Psoas muscle (tissue), 8 donors: Measurements from ENCODE around the gene GUCY2F. TPM values are rescaled to one million over a fixed set of nuclear protein-coding genes. Genes with fewer than 3 reads are reported as not detected.

ENCODE experiments used
- ATAC-seq, 4 donors: fragments of 200-7000 bp; cut with Tn5 transposase; one replicate each; pipeline ENCODE4 v1.9.1; 2020; ENCODE audit warnings: moderate library complexity in 3 of 4, mild to moderate bottlenecking in 2 of 4
- DNase-seq, 2 donors: peaks; one replicate each; pipeline ENCODE4 v3.0.0-alpha.2; 2020
- H3K27ac ChIP-seq: fragments of 200-600 bp; one replicate; pipeline ENCODE4 v1.8.0; 2022
- H3K27me3 ChIP-seq, 3 donors: fragments of 200-600 bp in 1 of 3; one replicate each; pipeline versions ENCODE4 v1.6.1 to v1.8.0; 2013 to 2022; ENCODE audit warnings: low read length in 2 of 3, mild to moderate bottlenecking in 2 of 3, moderate library complexity in 1 of 3; ENCODE audit not compliant: insufficient read depth in 3 of 3
- H3K36me3 ChIP-seq, 2 donors: fragments of 200-600 bp in 1 of 2; one replicate each; pipeline versions ENCODE4 v1.6.1 to v1.8.0; 2013 to 2022; ENCODE audit warnings: low read depth in 1 of 2, mild to moderate bottlenecking in 1 of 2, moderate library complexity in 1 of 2; ENCODE audit not compliant: insufficient read depth in 1 of 2
- H3K4me1 ChIP-seq: fragments of 200-600 bp; one replicate; pipeline ENCODE4 v1.8.0; 2022
- H3K4me3 ChIP-seq: fragments of 200-600 bp; one replicate; pipeline ENCODE4 v1.8.0; 2022; ENCODE audit warnings: mild to moderate bottlenecking
- H3K9me3 ChIP-seq: fragments of 200-600 bp; one replicate; pipeline ENCODE4 v1.8.0; 2022
- CTCF ChIP-seq: fragments of 200-600 bp; IDR thresholded peaks from one replicate; pipeline ENCODE4 v1.8.0; 2022; ENCODE audit warnings: antibody characterized with exemption
- WGBS, 3 donors: extraction: QIAGEN DNeasy Blood & Tissue Kit; methylation state at CpG; one replicate each; pipeline versions ENCODE4 v1.1.6 to v1.1.7; 2013; 5-methylcytosine and 5-hydroxymethylcytosine counted together
- intact Hi-C, 2 donors: fragments of 100-400 bp; cut with DNase I; formaldehyde crosslinking; loops; one replicate each; pipeline versions ENCODE4 v1.11.0 to v1.14.2; 2022
- polyA plus RNA-seq, 3 donors: library from polyadenylated mRNA; stranded (reverse); fragments of 200-250 nt; gene quantifications; one replicate each; pipeline ENCODE4 v1.2.3, GENCODE V29; 2013
- total RNA-seq, 4 donors: library from RNA; stranded (reverse); fragmentation: NEBNext Ultra II Directional in 2 of 4; extraction: Animal tissue kit (Norgen Biotek cat#: 25700) in 2 of 4; gene quantifications; one replicate each; pipeline versions ENCODE4 v1.2.1 to v1.2.4, GENCODE V29; 2021 to 2023
- donor health status: healthy with polysubstance abuse.
- donor health status: DM: no; HTN: no; CAD: no; lungs with moderate emphysema.
- donor health status: Bipolar disorder and iron deficiency.
- donor health status: healthy.
- donor health status: DM: yes; HTN: yes; CAD: no.
- donor health status: DM: no; HTN: no; CAD: no.
- donor health status: DM: no; HTN: no; CAD: no.
- donor health status: DM: yes; HTN: yes; CAD: no.

Gene GUCY2F
- total and polyA plus RNA-seq, 7 donors, result not detected

GRCh38 chrX:109463784-109464183, 18.1 kb downstream of the GUCY2F start:
- Histone ChIP-seq H3K27me3 (peaks cover 0 to 29% (median 0%) of the 10 kb centered on the region in 3 donors), H3K27ac (no peak overlapping the region), H3K4me3 (no peak overlapping the region), H3K4me1 (no peaks in the 10 kb centered on the region), H3K36me3 (no peaks in the 10 kb centered on the region), H3K9me3 (no peaks in the 10 kb centered on the region)
- no peak for DNase-seq
- ATAC-seq, result no peak
- WGBS, 3 donors, result 43 to 66% (median 64%) methylated on average over 2 of the region's 2 CpGs
- intact Hi-C loops, result no loop called here
- no peak for TF ChIP-seq CTCF

DNA sequence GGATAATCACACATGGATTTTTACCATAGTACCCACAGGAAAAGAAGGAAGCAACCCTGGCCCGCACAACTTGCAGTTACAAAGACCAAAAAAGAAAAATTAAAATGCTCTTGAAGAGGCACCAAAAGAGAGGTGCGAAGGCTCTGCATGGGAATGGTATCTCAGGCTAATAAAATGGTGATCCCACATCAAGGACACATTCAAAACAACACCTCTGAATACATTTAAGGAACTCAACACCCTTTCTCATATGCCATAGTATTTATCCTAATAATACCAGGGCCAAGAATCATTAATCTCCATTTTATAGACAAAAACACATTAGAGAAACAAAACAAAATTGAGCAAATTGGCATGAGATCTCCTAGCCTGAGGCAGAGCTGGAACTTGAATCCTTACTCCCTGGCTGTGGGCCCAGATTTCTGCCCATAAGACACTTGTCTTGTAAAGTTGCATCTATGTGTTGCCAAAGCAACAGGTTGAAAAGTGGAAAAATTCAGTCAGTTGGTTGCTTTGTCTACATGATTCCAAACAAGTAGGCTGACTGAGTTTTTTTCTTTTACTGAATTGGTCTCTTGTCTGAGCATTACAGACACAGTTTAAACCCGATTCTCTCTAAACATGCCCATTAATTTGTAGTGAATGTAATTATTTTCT, 33.5 kb downstream of the GUCY2F start:
- DNase-seq, result no peak

GRCh38 chrX:109441266-109441665, 40.6 kb downstream of the GUCY2F start:
- whole genome bisulfite sequencing, 3 donors, result 27 to 43% (median 28%) methylated on average over 1 to 2 of the region's 2 CpGs
- intact Hi-C loops, result no loop called here

More for the DNA sequence above, 33.5 kb downstream of the GUCY2F start:
- intact Hi-C loops, result no loop called here
- WGBS, 3 donors, result 60 to 69% (median 66%) methylated on average over 3 of the region's 3 CpGs
- Histone ChIP-seq H3K36me3 (no peaks in the 10 kb centered on the region), H3K27ac (no peak overlapping the region), H3K27me3 (peaks cover 0 to 20% (median 0%) of the 10 kb centered on the region in 3 donors), H3K9me3 (no peaks in the 10 kb centered on the region), H3K4me3 (no peak overlapping the region), H3K4me1 (no peaks in the 10 kb centered on the region)
- no peak for ATAC-seq
- no peak for TF ChIP-seq CTCF

DNA sequence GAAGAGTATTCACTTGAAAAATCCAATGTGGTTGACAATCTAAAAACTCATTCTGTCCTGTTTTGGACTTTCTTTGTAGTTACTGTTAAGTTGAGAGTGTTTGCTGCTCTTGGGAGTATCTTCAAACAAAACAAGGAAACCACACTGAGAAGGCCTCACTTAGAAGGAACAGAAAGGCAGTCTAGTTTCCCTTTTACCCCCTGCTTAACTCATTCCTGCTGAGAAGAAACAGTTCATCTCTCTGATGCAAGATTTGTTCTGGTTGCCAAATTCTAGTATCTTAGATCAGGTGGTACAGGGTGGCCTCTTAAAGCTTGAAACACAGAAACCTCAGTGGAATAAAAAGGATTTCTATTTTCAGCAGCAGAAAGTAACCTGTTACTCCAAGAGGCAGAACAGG, 41.4 kb downstream of the GUCY2F start:
- ATAC-seq, result no peak

More at GRCh38 chrX:109441266-109441665, 40.6 kb downstream of the GUCY2F start:
- H3K27me3 ChIP-seq, result peaks cover 0 to 40% (median 0%) of the 10 kb centered on the region in 3 donors
- DNase-seq (no peak), ATAC-seq (no peak)
- TF ChIP-seq CTCF, result no peak
- H3K27ac ChIP-seq, result no peak overlapping the region
- no peaks in the 10 kb centered on the region for H3K9me3 ChIP-seq
- H3K4me3 ChIP-seq, result no peak overlapping the region
- H3K36me3 ChIP-seq, result no peaks in the 10 kb centered on the region
- no peaks in the 10 kb centered on the region for H3K4me1 ChIP-seq

More for the DNA sequence above, 41.4 kb downstream of the GUCY2F start:
- no peak overlapping the region for H3K4me3 ChIP-seq
- peaks cover 0 to 40% (median 0%) of the 10 kb centered on the region in 3 donors for H3K27me3 ChIP-seq
- TF ChIP-seq CTCF, result no peak
- no peak for DNase-seq
- no peaks in the 10 kb centered on the region for H3K36me3 ChIP-seq
- H3K9me3 ChIP-seq, result no peaks in the 10 kb centered on the region
- no peaks in the 10 kb centered on the region for H3K4me1 ChIP-seq
- intact Hi-C loops, result no loop called here
- no peak overlapping the region for H3K27ac ChIP-seq
